ENCODE measurements around the gene POLR3G. TPM values are rescaled to one million over a fixed set of nuclear protein-coding genes. Genes with fewer than 3 reads are reported as not detected.

The POLR3G gene
- total RNA-seq, 1 donor from 2014 or later = 9.7 TPM

GRCh38 chr5:90504743-90505142, 30.1 kb downstream of the POLR3G start:
- DNase-seq (ENCODE audit: low read depth) = no peak
- Histone ChIP-seq H3K27me3 (ENCODE audit: control insufficient read depth, insufficient read depth, low read length) (no peaks in the 10 kb centered on the region), H3K4me3 (ENCODE audit: low read depth, low read length) (no peak overlapping the region), H3K36me3 (ENCODE audit: control insufficient read depth, insufficient read depth, low read length) (no peaks in the 10 kb centered on the region)
- TF ChIP-seq, protein P1, sequence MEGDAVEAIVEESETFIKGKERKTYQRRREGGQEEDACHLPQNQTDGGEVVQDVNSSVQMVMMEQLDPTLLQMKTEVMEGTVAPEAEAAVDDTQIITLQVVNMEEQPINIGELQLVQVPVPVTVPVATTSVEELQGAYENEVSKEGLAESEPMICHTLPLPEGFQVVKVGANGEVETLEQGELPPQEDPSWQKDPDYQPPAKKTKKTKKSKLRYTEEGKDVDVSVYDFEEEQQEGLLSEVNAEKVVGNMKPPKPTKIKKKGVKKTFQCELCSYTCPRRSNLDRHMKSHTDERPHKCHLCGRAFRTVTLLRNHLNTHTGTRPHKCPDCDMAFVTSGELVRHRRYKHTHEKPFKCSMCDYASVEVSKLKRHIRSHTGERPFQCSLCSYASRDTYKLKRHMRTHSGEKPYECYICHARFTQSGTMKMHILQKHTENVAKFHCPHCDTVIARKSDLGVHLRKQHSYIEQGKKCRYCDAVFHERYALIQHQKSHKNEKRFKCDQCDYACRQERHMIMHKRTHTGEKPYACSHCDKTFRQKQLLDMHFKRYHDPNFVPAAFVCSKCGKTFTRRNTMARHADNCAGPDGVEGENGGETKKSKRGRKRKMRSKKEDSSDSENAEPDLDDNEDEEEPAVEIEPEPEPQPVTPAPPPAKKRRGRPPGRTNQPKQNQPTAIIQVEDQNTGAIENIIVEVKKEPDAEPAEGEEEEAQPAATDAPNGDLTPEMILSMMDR (IDR thresholded peaks at IDR 0.05; ENCODE audit: insufficient read depth, low read length, poor library complexity, severe bottlenecking) = no peak

DNA sequence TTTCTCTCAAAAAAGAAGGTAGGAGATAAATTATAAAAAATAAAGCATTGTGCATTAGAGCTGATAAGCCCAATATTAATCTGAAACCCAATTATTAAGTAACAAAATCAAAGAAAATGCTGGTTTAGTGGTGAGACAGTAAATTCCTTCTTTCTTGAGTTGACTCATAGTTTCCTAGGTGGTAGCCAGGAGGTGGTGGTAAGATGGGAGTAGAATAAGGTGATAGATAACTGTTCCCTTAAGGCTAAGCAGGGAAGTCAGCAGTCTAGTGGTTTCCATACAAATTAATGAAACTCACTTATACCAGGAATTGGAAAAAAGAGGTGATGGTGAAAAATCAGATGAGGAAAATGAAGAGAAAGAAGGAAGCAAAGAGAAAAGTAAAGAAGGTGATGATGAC, 31.6 kb downstream of the POLR3G start:
- Histone ChIP-seq H3K36me3 (ENCODE audit: control insufficient read depth, insufficient read depth, low read length) (no peaks in the 10 kb centered on the region), H3K27me3 (ENCODE audit: control insufficient read depth, insufficient read depth, low read length) (no peaks in the 10 kb centered on the region), H3K4me3 (ENCODE audit: low read depth, low read length) (no peak overlapping the region)
- DNase-seq (ENCODE audit: low read depth) = no peak
- TF ChIP-seq, protein P1 (IDR thresholded peaks at IDR 0.05; ENCODE audit: insufficient read depth, low read length, poor library complexity, severe bottlenecking) = no peak

DNA sequence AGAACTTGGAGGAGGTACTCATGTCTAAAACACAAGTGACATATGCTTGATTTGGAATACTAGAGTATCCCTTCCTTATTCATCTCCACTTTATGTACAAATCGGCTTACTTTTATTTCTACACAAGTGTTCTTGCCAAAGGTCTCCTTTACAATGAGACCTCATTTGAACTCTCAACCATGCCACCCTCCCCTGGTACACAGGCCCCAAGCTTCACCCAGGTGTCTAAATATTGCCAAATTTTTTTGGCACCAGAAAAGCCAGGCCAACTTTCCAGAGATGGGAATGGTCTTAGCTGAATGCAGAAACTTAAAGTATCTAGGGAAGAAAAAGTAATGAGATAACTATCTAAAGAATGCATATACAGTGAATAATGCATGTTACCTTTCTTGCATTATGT, 35.8 kb downstream of the POLR3G start:
- Histone ChIP-seq H3K36me3 (ENCODE audit: control insufficient read depth, insufficient read depth, low read length) (no peaks in the 10 kb centered on the region), H3K27me3 (ENCODE audit: control insufficient read depth, insufficient read depth, low read length) (no peaks in the 10 kb centered on the region), H3K4me3 (ENCODE audit: low read depth, low read length) (no peak overlapping the region)
- TF ChIP-seq, protein P1 (IDR thresholded peaks at IDR 0.05; ENCODE audit: insufficient read depth, low read length, poor library complexity, severe bottlenecking) = no peak
- no peak for DNase-seq (ENCODE audit: low read depth)

GRCh38 chr5:90514520-90514919, 39.9 kb downstream of the POLR3G start:
- H3K27me3 ChIP-seq (ENCODE audit: control insufficient read depth, insufficient read depth, low read length) = no peaks in the 10 kb centered on the region
- no peak overlapping the region for H3K4me3 ChIP-seq (ENCODE audit: low read depth, low read length)
- H3K36me3 ChIP-seq (ENCODE audit: control insufficient read depth, insufficient read depth, low read length) = no peaks in the 10 kb centered on the region
- no peak for DNase-seq (ENCODE audit: low read depth)
- TF ChIP-seq, protein P1 (IDR thresholded peaks at IDR 0.05; ENCODE audit: insufficient read depth, low read length, poor library complexity, severe bottlenecking) = no peak

DNA sequence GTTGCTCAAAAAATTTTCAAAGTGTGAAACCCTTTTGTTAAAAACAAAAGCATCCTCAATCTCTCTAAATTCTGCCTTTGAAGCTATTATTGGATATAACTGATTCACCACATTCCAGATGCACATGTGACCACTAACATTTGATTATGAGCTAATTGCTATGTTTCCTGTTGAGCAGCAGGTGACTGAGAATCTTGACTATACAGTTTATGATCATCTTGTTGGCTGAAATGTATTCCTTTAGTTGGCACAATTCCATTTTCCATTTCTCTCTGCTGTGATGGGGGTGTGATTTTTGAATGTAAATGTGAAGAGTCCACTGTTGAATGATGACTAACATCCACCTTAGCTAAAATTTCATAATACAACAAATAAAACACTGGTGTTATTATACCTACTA, 44.0 kb downstream of the POLR3G start:
- H3K27me3 ChIP-seq (ENCODE audit: control insufficient read depth, insufficient read depth, low read length) = no peaks in the 10 kb centered on the region
- H3K4me3 ChIP-seq (ENCODE audit: low read depth, low read length) = no peak overlapping the region
- TF ChIP-seq, protein P1 (IDR thresholded peaks at IDR 0.05; ENCODE audit: insufficient read depth, low read length, poor library complexity, severe bottlenecking) = no peak
- DNase-seq (ENCODE audit: low read depth) = no peak
- H3K36me3 ChIP-seq (ENCODE audit: control insufficient read depth, insufficient read depth, low read length) = no peaks in the 10 kb centered on the region

- DNase-seq (ENCODE audit: low read depth) = no peak
These were observed 44.4 kb downstream of the POLR3G start for GRCh38 chr5:90519081-90519480.

More at GRCh38 chr5:90519081-90519480, 44.4 kb downstream of the POLR3G start:
- H3K36me3 ChIP-seq (ENCODE audit: control insufficient read depth, insufficient read depth, low read length) = no peaks in the 10 kb centered on the region
- TF ChIP-seq, protein P1 (IDR thresholded peaks at IDR 0.05; ENCODE audit: insufficient read depth, low read length, poor library complexity, severe bottlenecking) = no peak
- H3K4me3 ChIP-seq (ENCODE audit: low read depth, low read length) = no peak overlapping the region
- H3K27me3 ChIP-seq (ENCODE audit: control insufficient read depth, insufficient read depth, low read length) = no peaks in the 10 kb centered on the region

Measured in kidney epithelial cell (primary cell).